Gastrocnemius medialis (tissue), 4 donors: ENCODE data around the gene KDM3A.

Experiments
- POLR2A ChIP-seq, 2 donors: fragments of 450-650 bp; IDR thresholded peaks; one replicate each; pipeline ENCODE4 v1.6.1; 2017; ENCODE audit warnings: antibody characterized with exemption in 2 of 2, mild to moderate bottlenecking in 2 of 2, moderate library complexity in 2 of 2
- TF ChIP-seq, protein P1 (sequence below), 5 experiments: fragments of 450-650 bp in 3 of 5; fragments of 200-600 bp in 2 of 5; sonication (generic) in 2 of 5; IDR thresholded peaks in 4 of 5; conservative IDR thresholded peaks in 1 of 5; 1 replicate in 4 of 5; 2 replicates in 1 of 5; pipeline ENCODE4 v1.5.1; 2016 to 2019; ENCODE audit warnings: antibody characterized with exemption in 5 of 5, mild to moderate bottlenecking in 3 of 5, moderate library complexity in 3 of 5

GRCh38 chr2:86525421-86526340, 84.5 kb downstream of the KDM3A start:
- TF ChIP-seq, protein P1, sequence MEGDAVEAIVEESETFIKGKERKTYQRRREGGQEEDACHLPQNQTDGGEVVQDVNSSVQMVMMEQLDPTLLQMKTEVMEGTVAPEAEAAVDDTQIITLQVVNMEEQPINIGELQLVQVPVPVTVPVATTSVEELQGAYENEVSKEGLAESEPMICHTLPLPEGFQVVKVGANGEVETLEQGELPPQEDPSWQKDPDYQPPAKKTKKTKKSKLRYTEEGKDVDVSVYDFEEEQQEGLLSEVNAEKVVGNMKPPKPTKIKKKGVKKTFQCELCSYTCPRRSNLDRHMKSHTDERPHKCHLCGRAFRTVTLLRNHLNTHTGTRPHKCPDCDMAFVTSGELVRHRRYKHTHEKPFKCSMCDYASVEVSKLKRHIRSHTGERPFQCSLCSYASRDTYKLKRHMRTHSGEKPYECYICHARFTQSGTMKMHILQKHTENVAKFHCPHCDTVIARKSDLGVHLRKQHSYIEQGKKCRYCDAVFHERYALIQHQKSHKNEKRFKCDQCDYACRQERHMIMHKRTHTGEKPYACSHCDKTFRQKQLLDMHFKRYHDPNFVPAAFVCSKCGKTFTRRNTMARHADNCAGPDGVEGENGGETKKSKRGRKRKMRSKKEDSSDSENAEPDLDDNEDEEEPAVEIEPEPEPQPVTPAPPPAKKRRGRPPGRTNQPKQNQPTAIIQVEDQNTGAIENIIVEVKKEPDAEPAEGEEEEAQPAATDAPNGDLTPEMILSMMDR (IDR thresholded peaks at IDR 0.05 in 4 of 5, conservative IDR thresholded peaks at IDR 0.05 in 1 of 5), result no peak
- TF ChIP-seq POLR2A (IDR thresholded peaks at IDR 0.05), result no peak
